HepG2 (cell line): ENCODE measurements around the gene IFNB1. TPM values are rescaled to one million over a fixed set of nuclear protein-coding genes. Genes with fewer than 3 reads are reported as not detected.

ENCODE experiments used
- ATAC-seq: fragments of 200-7000 bp; cut with Tn5 transposase; 3 replicates; pipeline ENCODE4 v1.9.1; 2020; ENCODE audit warnings: mild to moderate bottlenecking, moderate library complexity
- BruUV-seq: library from RNA; stranded (reverse); fragments of 400-500 nt; replicated peaks from 2 replicates; lab custom pipeline; 2021; lab: Mats Ljungman, UMichigan
- CTCF ChIA-PET: fragments of 300-600 bp; formaldehyde crosslinking; extraction: SDS; loops from one replicate; lab custom pipeline; 2021; ENCODE audit warnings: low total read pairs, inconsistent platforms, low intra/inter-chr PET ratio; lab: Yijun Ruan, JAX
- POLR2A ChIA-PET: fragments of 350-600 bp; sonication (Branson Sonifier 250); formaldehyde crosslinking; loops from one replicate; lab custom pipeline; 2020; ENCODE audit warnings: antibody characterized with exemption, inconsistent platforms; lab: Yijun Ruan, JAX
- DNase-seq: peaks from one replicate; pipeline ENCODE4 v3.0.0-alpha.2; 2015; ENCODE audit warnings: low spot score
- FAIRE-seq: peaks from 3 replicates; lab custom pipeline; 2011; peaks lifted over from hg19 to GRCh38; lab: Jason Lieb, UNC
- H2AFZ ChIP-seq: one replicate; pipeline ENCODE4 v1.6.1; 2011; ENCODE audit warnings: low read length, inconsistent platforms
- H3K27ac ChIP-seq: fragments of 300-600 bp; 3 replicates; pipeline ENCODE4 v1.8.0; 2011; ENCODE audit warnings: mixed run types, mild to moderate bottlenecking, mixed read lengths, low read length, inconsistent platforms; ENCODE audit not compliant: insufficient read depth; ENCODE audit errors: extremely low read length
- H3K27me3 ChIP-seq, 2 experiments: fragments of 200-600 bp in 1 of 2; 2 replicates in 1 of 2; 3 replicates in 1 of 2; pipeline versions ENCODE4 v1.6.0 to v1.8.0; 2011; ENCODE audit warnings: low read length in 2 of 2, mild to moderate bottlenecking in 2 of 2, moderate library complexity in 2 of 2, inconsistent platforms in 1 of 2; ENCODE audit not compliant: insufficient read depth in 2 of 2, control insufficient read depth in 1 of 2
- H3K36me3 ChIP-seq, 2 experiments: fragments of 200-600 bp in 1 of 2; replicated peaks in 1 of 2; 2 replicates in 1 of 2; 3 replicates in 1 of 2; pipeline versions ENCODE4 v1.5.1 to v1.8.0; 2011; ENCODE audit warnings: low read length in 2 of 2, inconsistent platforms in 1 of 2; ENCODE audit not compliant: insufficient read depth in 2 of 2, control insufficient read depth in 1 of 2
- H3K4me1 ChIP-seq: 2 replicates; pipeline ENCODE4 v1.5.1; 2012; ENCODE audit warnings: low read length, inconsistent platforms; ENCODE audit not compliant: insufficient read depth
- H3K4me2 ChIP-seq: 2 replicates; pipeline ENCODE4 v1.6.0; 2011; ENCODE audit warnings: low read depth, low read length, inconsistent platforms
- H3K4me3 ChIP-seq, 3 experiments: fragments of 200-600 bp in 1 of 3; sonication (generic), shearing (Covaris generic) in 1 of 3; replicated peaks in 1 of 3; 2 replicates each; pipeline ENCODE4 v1.5.1; 2011 to 2016; ENCODE audit warnings: low read length in 3 of 3, inconsistent platforms in 2 of 3, low read depth in 2 of 3, mild to moderate bottlenecking in 2 of 3, control low read depth in 1 of 3, mixed read lengths in 1 of 3; ENCODE audit not compliant: insufficient read depth in 1 of 3
- H3K79me2 ChIP-seq: one replicate; pipeline ENCODE4 v1.6.1; 2011; ENCODE audit warnings: low read length, inconsistent platforms; ENCODE audit not compliant: insufficient read depth
- H3K9ac ChIP-seq: 2 replicates; pipeline ENCODE4 v1.6.0; 2011; ENCODE audit warnings: mild to moderate bottlenecking, low read depth, low read length, inconsistent platforms; ENCODE audit not compliant: insufficient read depth
- H3K9me3 ChIP-seq: 2 replicates; pipeline ENCODE4 v1.5.1; 2012; ENCODE audit warnings: mild to moderate bottlenecking, low read length
- H4K20me1 ChIP-seq: 2 replicates; pipeline ENCODE4 v1.6.0; 2011; ENCODE audit warnings: inconsistent platforms, mild to moderate bottlenecking, low read length, moderate library complexity; ENCODE audit not compliant: insufficient read depth
- CHCHD3 ChIP-seq: sonication (generic); formaldehyde crosslinking; IDR thresholded peaks from 2 replicates; pipeline ENCODE4 v1.8.0; 2022; ENCODE audit warnings: mild to moderate bottlenecking, missing genetic modification reagents, moderate library complexity
- NFYC ChIP-seq: IDR thresholded peaks from 2 replicates; pipeline ENCODE4 v1.6.1; 2016; ENCODE audit warnings: missing genetic modification reagents, missing compliant biosample characterization
- STAT5B ChIP-seq: sonication (generic); formaldehyde crosslinking; IDR thresholded peaks from 2 replicates; pipeline ENCODE4 v1.4.0; 2020; ENCODE audit warnings: missing genetic modification reagents
- ZNF224 ChIP-seq: sonication (generic); formaldehyde crosslinking; IDR thresholded peaks from 2 replicates; pipeline ENCODE4 v1.5.0; 2020; ENCODE audit warnings: mild to moderate bottlenecking, missing genetic modification reagents
- ZNF749 ChIP-seq: sonication (generic); formaldehyde crosslinking; IDR thresholded peaks from 2 replicates; pipeline ENCODE4 v1.8.0; 2022; ENCODE audit warnings: mild to moderate bottlenecking, missing genetic modification reagents, moderate library complexity, borderline replicate concordance
- WGBS: methylation state at CpG from one replicate; pipeline ENCODE4 v1.1.6; 2017; ENCODE audit warnings: low lambda C conversion rate; 5-methylcytosine and 5-hydroxymethylcytosine counted together
- in situ Hi-C: cut with HindIII; loops from 2 replicates; pipeline ENCODE4 v1.10.0; 2017; ENCODE audit warnings: low pct_unique_long_range_greater_than_20kb; ENCODE audit not compliant: extremely low pct_ligation_motif_present
- intact Hi-C: fragments of 100-400 bp; cut with micrococcal nuclease; formaldehyde crosslinking; loops from one replicate; pipeline ENCODE4 v1.10.0; 2022; ENCODE audit not compliant: unreplicated experiment
- polyA plus RNA-seq, 8 experiments: library from polyadenylated mRNA; depleted of rRNA in 3 of 8; stranded (reverse) in 7 of 8; unstranded in 1 of 8; fragments of >200 nt; fragmentation: Illumina TruSeq in 4 of 8; extraction: Trizol in 4 of 8; gene quantifications; 2 replicates each; pipeline versions ENCODE4 v1.2.1 to v1.2.3, GENCODE V29; 2011 to 2016; ENCODE audit warnings: low read depth in 4 of 8, missing spikeins in 1 of 8, mixed read lengths in 1 of 8; ENCODE audit not compliant: insufficient read depth in 1 of 8
- total RNA-seq, 5 experiments: library from RNA; depleted of rRNA; stranded (reverse); fragments of >200 nt; fragmentation: Illumina TruSeq; extraction: Trizol; gene quantifications; 2 replicates each; pipeline ENCODE4 v1.2.3, GENCODE V29; 2016; ENCODE audit warnings: low read depth in 1 of 5

The IFNB1 gene
- total and polyA plus RNA-seq, 2 of the 13 experiments (the other 11 are each of a cell fraction or from before 2014, with no cell fraction given): not detected

DNA sequence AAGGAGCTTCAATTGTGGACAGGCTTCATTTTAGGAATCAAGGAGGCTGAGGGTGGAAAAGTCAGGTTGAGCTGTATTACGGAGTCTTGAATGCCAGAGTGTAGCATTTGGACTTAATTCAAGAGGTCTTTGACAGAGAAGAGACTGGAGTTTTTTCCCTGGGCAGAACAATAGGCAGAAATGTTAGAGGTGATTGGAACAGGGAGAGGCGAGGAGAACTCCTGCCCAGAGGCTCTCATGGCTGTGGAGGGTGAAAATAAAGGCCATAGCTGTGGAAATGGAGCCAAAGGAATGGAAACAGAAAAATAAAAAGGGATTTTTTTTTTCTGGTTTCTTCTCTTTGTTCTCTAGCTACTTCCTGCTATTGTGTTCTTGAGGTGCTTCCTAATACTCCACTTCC lies 3.7 kb upstream of the IFNB1 start:
- H3K9ac ChIP-seq: no peak overlapping the region
- no peaks in the 10 kb centered on the region for H3K4me1 ChIP-seq
- no peaks in the 10 kb centered on the region for H3K79me2 ChIP-seq
- DNase-seq (no peak), FAIRE-seq (no peak), ATAC-seq (no peak)
- intact Hi-C loops (no loop called here), in situ Hi-C loops (no loop called here)
- ChIA-PET CTCF (no interaction called here), POLR2A (no interaction called here)
- H2AFZ ChIP-seq: no peak overlapping the region
- no peaks in the 10 kb centered on the region; a peak in 1 of 5 replicates for H3K27me3 ChIP-seq
- H3K4me3 ChIP-seq: no peak overlapping the region
- no peaks in the 10 kb centered on the region for H3K36me3 ChIP-seq
- no peak overlapping the region for H3K4me2 ChIP-seq
- WGBS: 6% methylated on average over 2 of the region's 2 CpGs
- BruUV-seq: no TSS peak
- H4K20me1 ChIP-seq: no peaks in the 10 kb centered on the region
- no peaks in the 10 kb centered on the region for H3K9me3 ChIP-seq
- H3K27ac ChIP-seq: no peak overlapping the region
- TF ChIP-seq STAT5B (CRISPR knock-in tag) (no peak), CHCHD3 (no peak), ZNF224 (no peak)

DNA sequence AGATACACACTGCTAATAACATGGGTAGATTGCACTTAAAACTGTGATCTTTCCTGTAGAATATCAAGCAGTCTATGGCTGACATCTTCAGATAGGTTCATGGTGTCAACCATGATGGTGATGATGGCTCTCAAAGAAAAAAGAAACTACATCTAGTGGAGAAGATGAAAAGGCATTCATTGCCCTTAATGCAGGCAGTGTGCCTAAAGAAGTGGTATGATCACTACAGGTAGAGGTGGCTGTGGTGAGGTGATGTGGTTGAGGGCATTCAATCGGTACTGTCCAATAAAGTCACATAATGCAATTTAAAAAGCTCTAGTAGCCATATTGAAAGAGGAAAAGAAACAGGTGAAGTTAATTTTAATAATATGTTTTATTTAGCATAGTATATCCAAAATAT lies 3.1 kb upstream of the IFNB1 start:
- WGBS: 45% methylated on average over 1 of the region's 1 CpG
- Histone ChIP-seq H3K9me3 (no peaks in the 10 kb centered on the region), H4K20me1 (no peaks in the 10 kb centered on the region), H3K4me3 (no peak overlapping the region), H3K36me3 (no peaks in the 10 kb centered on the region), H3K9ac (no peak overlapping the region), H3K79me2 (no peaks in the 10 kb centered on the region), H3K27ac (no peak overlapping the region), H3K27me3 (no peaks in the 10 kb centered on the region; a peak in 1 of 5 replicates), H3K4me2 (no peak overlapping the region), H3K4me1 (no peaks in the 10 kb centered on the region), H2AFZ (no peak overlapping the region)
- FAIRE-seq (no peak), DNase-seq (no peak), ATAC-seq (no peak)
- BruUV-seq: no TSS peak
- intact Hi-C loops: no loop called here
- POLR2A ChIA-PET: no interaction called here
- TF ChIP-seq ZNF749 (CRISPR knock-in tag) (no peak), NFYC (CRISPR knock-in tag) (no peak)
- CTCF ChIA-PET: no interaction called here
- in situ Hi-C loops: no loop called here
